Smooth muscle cell (in vitro differentiated cells): ENCODE results near the gene ATP8A2. TPM values are rescaled to one million over a fixed set of nuclear protein-coding genes. Genes with fewer than 3 reads are reported as not detected.

ENCODE experiments used
- DNase-seq: peaks from one replicate; lab custom pipeline; 2025; ENCODE audit not compliant: unreplicated experiment; lab: John Stamatoyannopoulos, UW
- H2AFZ ChIP-seq: fragments of 200-600 bp; sonication (generic); 2 replicates; pipeline ENCODE4 v1.6.0; 2016; ENCODE audit warnings: antibody characterized with exemption, low read depth, mild to moderate bottlenecking
- H3F3A ChIP-seq: fragments of 200-600 bp; sonication (generic); 2 replicates; pipeline ENCODE4 v1.6.0; 2017; ENCODE audit warnings: antibody characterized with exemption, low read depth
- H3K27ac ChIP-seq: fragments of 200-600 bp; sonication (generic); 2 replicates; pipeline ENCODE4 v1.5.1; 2016; ENCODE audit warnings: low read depth, mild to moderate bottlenecking
- H3K27me3 ChIP-seq: fragments of 200-600 bp; sonication (generic); 2 replicates; pipeline ENCODE4 v1.6.1; 2016; ENCODE audit warnings: low read depth, mild to moderate bottlenecking
- H3K36me3 ChIP-seq: fragments of 200-600 bp; sonication (generic); 2 replicates; pipeline ENCODE4 v1.5.1; 2016; ENCODE audit warnings: low read depth
- H3K4me1 ChIP-seq: fragments of 200-600 bp; sonication (generic); 2 replicates; pipeline ENCODE4 v1.5.1; 2016; ENCODE audit warnings: low read depth
- H3K4me2 ChIP-seq: fragments of 200-600 bp; sonication (generic); 2 replicates; pipeline ENCODE4 v1.6.0; 2016; ENCODE audit warnings: mild to moderate bottlenecking
- H3K4me3 ChIP-seq: fragments of 200-600 bp; sonication (generic); 2 replicates; pipeline ENCODE4 v1.5.1; 2016; ENCODE audit warnings: mild to moderate bottlenecking
- H3K79me2 ChIP-seq: fragments of 200-600 bp; sonication (generic); 2 replicates; pipeline ENCODE4 v1.6.0; 2016; ENCODE audit warnings: low read depth, mild to moderate bottlenecking
- H3K9ac ChIP-seq: fragments of 200-600 bp; sonication (generic); 2 replicates; pipeline ENCODE4 v1.6.0; 2016; ENCODE audit warnings: low read depth
- H3K9me3 ChIP-seq: fragments of 200-600 bp; sonication (generic); replicated peaks from 2 replicates; pipeline ENCODE4 v1.5.1; 2016; ENCODE audit warnings: low read depth
- H4K20me1 ChIP-seq: fragments of 200-600 bp; sonication (generic); 2 replicates; pipeline ENCODE4 v1.6.0; 2016; ENCODE audit warnings: low read depth
- CTCF ChIP-seq: fragments of 200-600 bp; sonication (generic); IDR thresholded peaks from 2 replicates; pipeline ENCODE4 v1.5.1; 2017; ENCODE audit warnings: borderline replicate concordance, mild to moderate bottlenecking, antibody characterized with exemption; ENCODE audit not compliant: insufficient read depth, poor library complexity, severe bottlenecking
- WGBS: methylation state at CpG from one replicate; pipeline ENCODE4 v1.1.7; 2016; ENCODE audit warnings: low lambda C conversion rate; 5-methylcytosine and 5-hydroxymethylcytosine counted together
- polyA plus RNA-seq: library from polyadenylated mRNA; unstranded; fragments of >200 nt; fragmentation: Nextera tagmentation; extraction: Ambion mirVana; gene quantifications from 2 replicates; pipeline ENCODE4 v1.2.1, GENCODE V29; 2016
- total RNA-seq: library from RNA; depleted of rRNA; stranded (reverse); fragments of >200 nt; gene quantifications from 2 replicates; pipeline ENCODE4 v1.2.3, GENCODE V29; 2014

ATP8A2 gene
- total and polyA plus RNA-seq, 2 experiments from 2014 or later: under 0.01 to 0.06 TPM

GRCh38 chr13:25910243-25910642 is 538.5 kb downstream of the ATP8A2 start:
- Histone ChIP-seq H3K9ac (no peak overlapping the region), H3K4me3 (no peak overlapping the region), H3K4me1 (peaks cover 30% of the 10 kb centered on the region), H3K9me3 (no peaks in the 10 kb centered on the region), H3F3A (no peaks in the 10 kb centered on the region), H2AFZ (no peak overlapping the region), H4K20me1 (no peaks in the 10 kb centered on the region), H3K79me2 (no peaks in the 10 kb centered on the region), H3K27ac (no peak overlapping the region), H3K27me3 (peaks cover 54% of the 10 kb centered on the region), H3K36me3 (no peaks in the 10 kb centered on the region), H3K4me2 (no peak overlapping the region)
- WGBS: 51% methylated on average over 4 of the region's 4 CpGs
- TF ChIP-seq CTCF: no peak
- DNase-seq: no peak

GRCh38 chr13:25910991-25911419 is 539.2 kb downstream of the ATP8A2 start:
- H3K79me2 ChIP-seq: no peaks in the 10 kb centered on the region
- H4K20me1 ChIP-seq: no peaks in the 10 kb centered on the region
- no peak overlapping the region for H3K4me3 ChIP-seq
- H3K36me3 ChIP-seq: no peaks in the 10 kb centered on the region
- no peak overlapping the region for H2AFZ ChIP-seq
- H3K27me3 ChIP-seq: peaks cover 61% of the 10 kb centered on the region
- DNase-seq: no peak
- H3K9me3 ChIP-seq: no peaks in the 10 kb centered on the region
- no peak overlapping the region for H3K4me2 ChIP-seq
- H3F3A ChIP-seq: no peaks in the 10 kb centered on the region
- no peak overlapping the region for H3K27ac ChIP-seq
- H3K9ac ChIP-seq: no peak overlapping the region
- H3K4me1 ChIP-seq: peaks cover 30% of the 10 kb centered on the region
- TF ChIP-seq CTCF: no peak

GRCh38 chr13:25912961-25913360 is 541.2 kb downstream of the ATP8A2 start:
- Histone ChIP-seq H3K4me3 (no peak overlapping the region), H3K4me1 (peaks cover 29% of the 10 kb centered on the region), H3K9ac (no peak overlapping the region), H3K27me3 (peaks cover 78% of the 10 kb centered on the region), H3K4me2 (no peak overlapping the region), H3F3A (no peaks in the 10 kb centered on the region), H3K79me2 (no peaks in the 10 kb centered on the region), H3K27ac (no peak overlapping the region), H2AFZ (no peak overlapping the region), H4K20me1 (no peaks in the 10 kb centered on the region), H3K9me3 (no peaks in the 10 kb centered on the region), H3K36me3 (no peaks in the 10 kb centered on the region)
- 92% methylated on average over 4 of the region's 4 CpGs for WGBS
- no peak for DNase-seq
- TF ChIP-seq CTCF: no peak

GRCh38 chr13:25915840-25916518 is 544.2 kb downstream of the ATP8A2 start:
- Histone ChIP-seq H3K4me2 (no peak overlapping the region), H2AFZ (no peak overlapping the region), H3K79me2 (no peaks in the 10 kb centered on the region), H3F3A (no peaks in the 10 kb centered on the region), H3K27ac (no peak overlapping the region), H3K9me3 (no peaks in the 10 kb centered on the region), H3K4me3 (no peak overlapping the region), H3K27me3 (peaks cover 64% of the 10 kb centered on the region), H3K36me3 (no peaks in the 10 kb centered on the region), H3K4me1 (peaks cover 6% of the 10 kb centered on the region), H3K9ac (no peak overlapping the region), H4K20me1 (no peaks in the 10 kb centered on the region)
- no peak for TF ChIP-seq CTCF
- no peak for DNase-seq
- WGBS: 89% methylated on average over 12 of the region's 12 CpGs
